Fibroblast of mammary gland (primary cell): ENCODE measurements around the gene STX4.

Experiments used
- DNase-seq: peaks from one replicate; pipeline ENCODE4 v3.0.0-alpha.2; 2010; ENCODE audit warnings: low read depth
- H3K4me3 ChIP-seq: 2 replicates; pipeline ENCODE4 v1.5.1; 2011; ENCODE audit warnings: low read depth, mild to moderate bottlenecking, low read length, moderate library complexity; ENCODE audit not compliant: control insufficient read depth
- TF ChIP-seq, protein P1 (sequence below): conservative IDR thresholded peaks from 2 replicates; pipeline ENCODE4 v1.5.1; 2011; ENCODE audit warnings: low read depth, low read length, inconsistent platforms; ENCODE audit not compliant: control insufficient read depth, insufficient read depth

STX4 gene

GRCh38 chr16:31036691-31037090 is 3.3 kb downstream of the STX4 start:
- DNase-seq = no peak

GRCh38 chr16:31038993-31039392 is 5.6 kb downstream of the STX4 start:
- no peak for DNase-seq
- TF ChIP-seq, protein P1, sequence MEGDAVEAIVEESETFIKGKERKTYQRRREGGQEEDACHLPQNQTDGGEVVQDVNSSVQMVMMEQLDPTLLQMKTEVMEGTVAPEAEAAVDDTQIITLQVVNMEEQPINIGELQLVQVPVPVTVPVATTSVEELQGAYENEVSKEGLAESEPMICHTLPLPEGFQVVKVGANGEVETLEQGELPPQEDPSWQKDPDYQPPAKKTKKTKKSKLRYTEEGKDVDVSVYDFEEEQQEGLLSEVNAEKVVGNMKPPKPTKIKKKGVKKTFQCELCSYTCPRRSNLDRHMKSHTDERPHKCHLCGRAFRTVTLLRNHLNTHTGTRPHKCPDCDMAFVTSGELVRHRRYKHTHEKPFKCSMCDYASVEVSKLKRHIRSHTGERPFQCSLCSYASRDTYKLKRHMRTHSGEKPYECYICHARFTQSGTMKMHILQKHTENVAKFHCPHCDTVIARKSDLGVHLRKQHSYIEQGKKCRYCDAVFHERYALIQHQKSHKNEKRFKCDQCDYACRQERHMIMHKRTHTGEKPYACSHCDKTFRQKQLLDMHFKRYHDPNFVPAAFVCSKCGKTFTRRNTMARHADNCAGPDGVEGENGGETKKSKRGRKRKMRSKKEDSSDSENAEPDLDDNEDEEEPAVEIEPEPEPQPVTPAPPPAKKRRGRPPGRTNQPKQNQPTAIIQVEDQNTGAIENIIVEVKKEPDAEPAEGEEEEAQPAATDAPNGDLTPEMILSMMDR = no peak
- H3K4me3 ChIP-seq = no peak overlapping the region

More at GRCh38 chr16:31036691-31037090, 3.3 kb downstream of the STX4 start:
- TF ChIP-seq, protein P1 = no peak
- H3K4me3 ChIP-seq = no peak overlapping the region

- TF ChIP-seq, protein P1 = no peak
- DNase-seq = no peak
- H3K4me3 ChIP-seq = no peak overlapping the region
Measured at GRCh38 chr16:31042866-31043265, 9.5 kb downstream of the STX4 start.

GRCh38 chr16:31043352-31043751 is 10.0 kb downstream of the STX4 start:
- DNase-seq = no peak
- TF ChIP-seq, protein P1 = no peak
- no peak overlapping the region for H3K4me3 ChIP-seq

DNA sequence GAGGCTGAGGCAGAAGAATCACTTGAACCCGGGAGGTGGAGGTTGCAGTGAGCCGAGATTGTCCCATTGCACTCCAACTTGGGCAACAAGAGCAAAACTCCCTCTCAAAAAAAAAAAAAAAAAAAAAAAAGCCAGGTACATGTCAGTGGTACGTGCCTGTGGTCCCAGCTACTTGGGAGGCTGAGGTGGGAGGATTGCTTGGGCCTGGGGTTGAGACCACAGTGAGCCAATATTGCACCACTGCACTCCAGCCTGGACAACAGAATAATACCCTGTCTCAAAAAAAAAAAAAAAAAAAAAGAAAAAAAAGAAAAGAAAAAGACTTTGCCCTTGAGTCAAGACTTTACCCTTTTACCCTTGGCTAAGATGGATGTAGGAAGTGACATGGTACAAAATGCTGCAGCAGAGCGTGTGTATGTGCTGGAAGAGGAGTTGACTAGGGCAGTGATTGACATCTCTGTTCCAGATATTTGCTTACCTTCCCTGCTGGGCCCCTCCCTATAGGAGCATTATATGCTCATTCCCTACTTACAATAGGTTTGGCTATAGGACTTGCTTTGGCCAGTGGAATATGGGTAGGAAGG is 10.6 kb downstream of the STX4 start:
- H3K4me3 ChIP-seq = no peak overlapping the region
- no peak for DNase-seq
- TF ChIP-seq, protein P1 = no peak

DNA sequence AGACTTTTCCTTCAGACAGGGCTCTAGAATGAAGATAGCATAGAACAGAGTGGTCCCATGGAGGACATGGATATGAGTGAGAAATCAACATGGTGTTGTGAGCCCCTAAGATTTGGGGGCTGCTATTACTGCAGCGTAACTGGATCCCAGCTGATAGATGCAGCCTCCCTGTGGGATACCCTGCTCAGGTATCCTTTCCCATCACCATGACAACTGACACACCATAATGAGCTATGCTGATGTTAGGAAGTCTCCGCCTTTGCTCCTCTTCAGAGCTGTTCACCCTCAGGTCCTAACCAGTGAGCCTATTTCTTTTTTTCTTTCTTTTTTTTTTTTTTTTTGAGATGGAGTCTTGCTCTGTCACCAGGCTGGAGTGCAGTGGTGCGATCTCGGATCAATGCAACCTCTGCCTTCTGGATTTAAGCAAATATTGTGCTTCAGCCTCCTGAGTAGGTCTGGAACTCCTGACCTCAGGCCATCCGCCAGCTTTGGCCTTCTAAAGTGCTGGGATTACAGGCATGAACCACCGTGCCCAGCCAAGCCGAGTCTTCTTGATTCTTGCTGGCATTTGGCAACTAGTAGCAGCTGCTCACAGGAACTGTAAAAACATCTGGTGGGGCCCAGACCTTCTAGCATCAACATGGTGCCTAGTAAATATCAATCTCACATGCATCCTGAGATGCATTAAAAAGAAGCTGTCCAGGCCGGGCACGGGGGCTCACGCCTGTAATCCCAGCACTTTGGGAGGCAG is 17.1 kb downstream of the STX4 start:
- H3K4me3 ChIP-seq = no peak overlapping the region
- no peak for DNase-seq
- TF ChIP-seq, protein P1 = no peak
